AML-193 (cell line): Measurements from ENCODE around the gene XKR7.

Experiments used
- DNase-seq, 2 experiments: peaks; one replicate each; lab custom pipeline; 2025; lab: John Stamatoyannopoulos, UW

Gene XKR7

DNA sequence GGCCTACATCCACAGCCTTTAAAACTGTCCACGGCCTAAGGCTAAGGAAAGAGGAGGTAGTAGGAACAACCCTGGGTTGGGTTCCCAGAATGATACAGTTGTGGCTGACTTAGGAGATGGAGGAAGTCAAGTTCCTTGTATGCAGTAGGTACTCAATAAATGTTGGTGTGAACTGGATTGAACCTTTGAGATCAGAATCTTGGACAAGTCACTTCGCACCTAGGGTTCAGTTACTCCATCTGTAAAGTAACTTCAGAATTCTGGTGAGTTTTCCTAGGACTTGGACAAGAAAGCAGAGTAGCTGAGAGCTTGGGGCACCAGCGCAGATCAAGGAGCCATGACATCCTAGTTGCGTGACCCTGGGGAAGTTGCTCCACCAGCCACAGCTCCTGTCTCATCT lies 9.1 kb downstream of the XKR7 start:
- no peak for DNase-seq

DNA sequence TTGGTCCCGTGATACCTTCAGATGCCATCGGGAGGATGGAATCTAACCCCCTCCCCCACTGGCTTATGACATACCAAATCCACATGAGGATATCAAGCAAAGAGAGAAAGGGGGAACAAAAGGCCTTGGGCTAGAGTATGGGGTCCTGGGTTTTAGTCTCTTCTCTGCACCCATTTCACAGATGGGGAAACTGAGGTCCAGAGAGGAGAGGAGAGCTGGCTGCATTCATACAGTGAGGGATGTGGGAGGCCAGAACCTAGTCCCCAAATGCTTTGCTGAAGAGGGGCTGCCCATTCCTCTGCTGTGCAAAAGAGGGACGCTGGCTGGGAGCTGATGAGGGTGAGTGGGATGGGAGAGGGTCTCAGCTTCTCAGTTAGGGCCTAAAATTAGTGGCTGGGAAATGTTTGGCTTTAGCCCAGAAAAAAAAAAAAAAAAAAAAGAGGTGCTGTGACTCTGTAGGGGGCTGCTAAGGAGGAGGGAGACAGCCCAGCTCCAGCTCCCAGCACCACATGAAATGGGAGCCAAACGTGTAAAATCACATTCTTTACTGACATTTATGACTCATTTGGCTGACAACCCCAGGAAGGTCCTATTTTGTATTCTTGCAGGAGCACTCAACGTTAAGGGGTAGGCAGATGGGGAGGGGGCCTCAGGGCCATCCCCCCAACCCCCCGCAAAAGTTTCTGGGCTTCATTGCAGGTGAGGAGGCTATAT lies 11.9 kb downstream of the XKR7 start:
- DNase-seq = no peak

DNA sequence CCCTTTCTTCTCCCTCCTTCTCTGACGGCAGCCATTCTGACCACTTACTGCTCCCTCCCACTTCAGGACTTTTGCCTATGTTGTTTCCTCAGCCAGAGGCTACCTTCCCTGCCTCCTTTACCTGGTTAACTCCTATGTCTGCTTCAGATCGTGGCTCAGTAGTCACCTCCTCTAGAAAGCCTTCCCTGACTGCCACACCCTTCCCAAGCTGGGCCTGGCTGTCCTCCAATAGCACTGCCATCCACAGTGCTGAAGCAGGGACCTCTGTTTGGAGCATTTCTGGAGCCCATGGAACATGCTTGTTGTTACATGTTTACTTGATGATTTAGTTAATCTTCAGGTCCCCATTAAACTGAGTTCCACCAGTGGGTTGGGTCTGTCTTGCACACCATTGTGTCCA lies 13.8 kb downstream of the XKR7 start:
- no peak for DNase-seq

DNA sequence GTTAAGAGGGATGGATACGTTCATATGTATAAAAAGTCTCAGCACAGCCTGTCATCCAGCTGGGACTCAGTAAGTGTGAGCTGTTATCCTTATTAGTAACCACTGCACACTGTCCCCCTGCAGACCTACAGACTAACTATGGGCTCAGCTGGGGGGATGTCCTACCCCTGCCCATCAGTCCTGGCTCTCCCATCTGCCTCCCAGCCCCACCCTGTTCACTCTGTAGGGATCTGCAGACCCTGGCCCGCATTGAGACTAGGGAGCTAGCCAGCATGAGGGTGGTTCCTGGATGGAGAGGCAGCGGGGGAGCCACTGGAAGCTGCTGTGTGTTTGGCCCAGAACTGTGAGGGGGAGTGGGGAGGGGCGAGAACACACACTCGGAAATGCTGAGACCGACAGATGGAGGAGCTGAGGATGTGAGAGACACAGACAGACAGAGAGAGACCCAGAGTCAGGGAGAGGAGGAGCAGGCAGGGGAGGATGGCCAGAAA lies 17.1 kb downstream of the XKR7 start:
- no peak for DNase-seq

DNA sequence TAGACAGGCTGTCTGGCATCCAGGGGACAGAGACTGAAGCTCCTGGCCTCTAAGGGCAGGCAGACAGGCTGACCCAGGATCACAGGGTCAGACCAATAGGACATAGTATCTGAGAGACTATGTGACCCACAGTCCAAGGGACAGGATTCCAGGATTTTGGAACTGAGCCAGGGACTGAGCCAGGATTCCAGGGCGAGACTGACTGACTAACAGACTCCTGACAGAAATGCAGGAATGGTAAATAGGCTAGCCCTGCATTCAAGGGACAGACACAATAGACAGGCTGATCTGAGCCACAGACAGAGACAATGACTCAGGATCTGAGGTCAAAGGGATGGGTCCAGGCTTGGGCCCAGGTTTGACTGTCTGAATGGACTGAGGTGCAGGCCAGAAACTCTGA lies 19.8 kb downstream of the XKR7 start:
- no peak for DNase-seq

DNA sequence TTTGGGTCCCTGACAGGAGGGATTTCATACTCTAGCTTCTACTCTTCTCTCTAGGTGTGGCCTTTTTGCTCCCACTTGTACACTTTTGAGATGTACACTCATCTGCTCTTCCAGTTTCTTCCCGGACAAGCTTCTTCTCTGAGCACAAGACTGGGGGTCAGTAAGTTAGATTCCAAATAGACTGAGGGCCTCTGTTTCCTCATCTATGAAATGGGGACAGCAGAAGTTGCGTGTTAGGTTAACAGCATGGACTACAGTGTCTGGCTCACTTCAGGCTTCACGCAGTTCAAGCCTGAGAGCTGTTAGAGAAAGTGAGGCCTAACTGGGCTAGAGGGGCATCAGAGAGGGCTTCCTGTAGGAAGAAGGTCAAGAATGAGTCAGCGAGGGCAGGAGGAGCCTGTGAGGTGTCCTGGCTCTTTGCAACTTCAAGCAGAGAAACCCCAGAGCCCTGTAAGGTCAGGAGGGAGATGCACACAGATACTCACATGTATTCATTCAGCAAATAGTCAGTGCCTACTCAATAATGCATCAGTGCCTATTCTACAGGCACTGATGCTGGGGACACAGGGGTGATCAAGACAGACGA lies 20.6 kb downstream of the XKR7 start:
- DNase-seq = no peak

DNA sequence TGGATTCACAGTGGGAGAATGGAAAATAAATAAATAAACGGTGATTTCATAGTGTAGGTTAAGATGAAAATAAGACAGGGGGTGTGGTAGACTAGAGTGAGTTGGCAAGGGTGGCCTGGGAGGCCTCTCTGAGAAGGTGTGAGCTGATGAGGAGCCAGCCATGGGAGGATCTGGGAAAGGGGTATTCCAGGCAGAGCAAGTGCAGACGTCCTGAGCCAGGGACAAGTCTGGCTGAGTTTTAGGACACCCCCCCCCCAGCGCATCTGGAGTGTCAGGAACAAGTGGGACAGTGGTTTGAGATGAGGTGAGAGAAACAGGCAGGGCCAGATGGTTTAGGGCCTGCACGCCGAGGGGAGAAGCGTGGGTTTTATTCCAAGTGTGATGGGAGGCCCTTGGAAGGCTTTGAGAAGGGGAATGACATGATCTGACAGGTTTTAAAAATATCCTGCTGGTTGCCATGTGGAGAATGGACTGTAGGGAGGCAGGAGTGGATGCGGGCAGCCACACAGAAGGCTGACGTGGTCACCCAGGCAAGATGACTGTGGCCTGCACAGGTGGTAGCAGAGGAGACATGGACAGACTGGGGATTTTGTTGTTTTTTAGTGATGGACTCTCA lies 21.2 kb downstream of the XKR7 start:
- DNase-seq = no peak

DNA sequence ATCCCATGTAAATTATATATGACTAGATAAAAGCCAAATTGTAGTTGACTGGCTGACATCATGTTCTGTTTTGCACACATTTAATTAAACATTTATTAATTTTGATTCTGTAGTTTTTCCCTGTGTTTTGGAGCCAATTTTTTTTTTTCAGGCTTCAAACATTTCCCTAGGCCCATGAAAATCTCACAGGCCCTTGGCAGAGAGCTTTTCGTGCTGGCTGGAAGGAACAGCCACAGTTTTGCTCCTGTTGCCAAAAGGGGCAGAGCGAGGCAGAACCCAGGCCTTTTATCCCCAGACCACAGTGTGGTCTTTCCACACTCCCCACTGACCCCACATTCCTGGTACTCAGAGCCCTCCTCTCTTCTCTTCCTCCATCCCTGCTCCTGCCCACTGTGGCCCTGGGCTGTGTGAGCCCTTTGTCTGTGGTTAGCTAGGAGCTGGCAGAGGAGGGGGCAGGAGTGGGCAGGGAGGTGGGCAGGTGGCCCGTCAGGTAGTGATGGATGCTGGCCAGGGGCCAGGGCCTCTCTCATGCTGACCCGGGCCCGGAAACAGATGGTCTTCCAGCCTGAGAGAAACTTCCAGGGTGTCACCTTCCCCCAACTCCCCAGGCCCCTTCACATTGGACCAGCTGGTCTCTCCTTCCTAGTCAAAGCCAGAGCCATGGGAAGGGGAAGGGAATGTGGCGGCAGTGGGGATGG lies 22.8 kb downstream of the XKR7 start:
- DNase-seq = no peak

DNA sequence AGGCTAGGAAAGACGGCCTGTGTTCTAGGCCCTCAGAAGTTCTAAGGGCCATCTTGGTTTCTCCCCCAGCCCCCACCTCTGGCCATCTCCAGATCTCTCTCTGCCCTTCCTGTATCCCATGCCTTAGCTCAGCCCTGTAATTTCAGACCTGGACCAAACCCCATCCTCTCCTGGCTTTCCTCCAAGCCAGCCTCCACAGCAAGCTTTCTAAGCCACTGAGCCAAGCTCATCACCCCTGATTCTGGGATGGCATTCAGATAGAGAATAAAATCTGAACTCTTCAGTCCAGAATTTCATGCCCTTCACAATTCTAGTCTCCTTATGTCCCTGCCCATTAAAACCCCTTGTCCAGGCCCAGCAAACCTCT lies 23.4 kb downstream of the XKR7 start:
- DNase-seq = no peak

DNA sequence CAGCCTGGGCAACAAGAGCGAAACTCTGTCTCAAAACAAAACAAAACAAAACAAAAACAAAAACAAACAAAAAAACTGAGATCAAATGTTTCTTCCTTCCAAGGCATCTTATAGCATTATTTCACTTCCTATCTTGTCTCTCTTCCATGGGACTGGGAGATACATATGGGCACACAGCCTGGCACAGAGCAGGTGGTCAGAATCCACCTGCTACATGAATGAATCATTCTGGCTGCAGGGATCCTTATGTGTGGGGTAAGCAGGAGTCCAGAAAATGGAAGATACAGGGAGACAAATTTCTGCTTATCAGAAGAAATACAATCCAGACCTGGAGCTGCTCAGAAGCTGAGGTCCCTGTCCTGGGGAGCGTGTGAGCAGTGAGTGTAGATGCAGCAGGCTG lies 24.1 kb downstream of the XKR7 start:
- no peak for DNase-seq

DNA sequence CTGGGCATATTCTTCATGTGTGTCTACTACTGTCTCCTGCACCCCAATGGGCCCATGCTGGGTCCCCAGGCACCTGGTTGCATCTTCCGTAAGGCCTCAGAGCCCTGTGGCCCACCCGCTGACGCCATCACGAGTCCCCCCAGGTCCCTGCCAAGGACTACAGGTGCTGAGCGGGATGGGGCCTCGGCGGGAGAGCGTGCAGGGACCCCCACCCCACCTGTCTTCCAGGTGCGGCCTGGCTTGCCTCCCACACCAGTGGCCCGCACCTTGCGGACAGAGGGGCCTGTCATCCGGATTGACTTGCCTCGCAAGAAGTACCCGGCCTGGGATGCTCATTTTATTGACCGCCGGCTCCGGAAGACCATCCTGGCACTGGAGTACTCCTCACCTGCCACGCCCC lies 29.0 kb downstream of the XKR7 start:
- no peak for DNase-seq

DNA sequence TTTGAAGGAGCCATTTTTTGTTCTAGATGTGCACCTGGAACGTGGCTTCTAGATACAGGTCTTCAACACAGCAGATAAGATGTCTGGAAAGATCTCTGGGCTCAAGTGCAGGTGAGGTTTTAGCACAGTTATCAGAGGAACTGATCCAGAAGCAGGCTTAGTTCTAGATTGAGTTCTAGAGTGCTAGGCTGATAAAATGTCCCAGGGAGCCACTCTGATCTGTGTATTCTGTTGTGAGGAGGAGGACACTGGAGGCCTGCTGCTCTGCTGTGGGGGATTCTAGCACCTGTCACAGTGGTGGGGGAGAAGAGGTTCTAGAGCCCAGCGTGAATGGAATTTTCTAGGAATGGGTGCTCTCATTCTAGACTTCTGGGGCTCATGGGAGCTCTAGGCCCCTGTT lies 30.3 kb downstream of the XKR7 start:
- DNase-seq = no peak

DNA sequence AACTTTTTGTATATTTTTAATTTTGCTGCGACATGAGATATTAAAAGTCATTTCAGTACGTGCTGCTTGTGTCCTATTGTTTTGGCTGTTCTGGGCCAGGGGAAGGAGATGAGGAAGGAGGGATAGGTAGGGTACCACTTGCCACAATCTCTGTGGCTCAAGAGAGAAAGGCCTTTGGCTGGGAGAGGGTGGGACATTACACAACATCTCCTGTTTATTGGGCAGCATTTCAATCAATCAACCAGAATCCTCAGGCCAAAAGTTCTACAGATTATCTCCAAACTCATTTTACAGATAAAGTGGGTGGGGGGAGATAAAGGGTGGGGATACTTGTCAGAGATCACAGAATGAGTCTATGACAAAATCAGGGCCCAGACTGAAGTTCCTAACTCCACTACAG lies 35.4 kb downstream of the XKR7 start:
- no peak for DNase-seq

DNA sequence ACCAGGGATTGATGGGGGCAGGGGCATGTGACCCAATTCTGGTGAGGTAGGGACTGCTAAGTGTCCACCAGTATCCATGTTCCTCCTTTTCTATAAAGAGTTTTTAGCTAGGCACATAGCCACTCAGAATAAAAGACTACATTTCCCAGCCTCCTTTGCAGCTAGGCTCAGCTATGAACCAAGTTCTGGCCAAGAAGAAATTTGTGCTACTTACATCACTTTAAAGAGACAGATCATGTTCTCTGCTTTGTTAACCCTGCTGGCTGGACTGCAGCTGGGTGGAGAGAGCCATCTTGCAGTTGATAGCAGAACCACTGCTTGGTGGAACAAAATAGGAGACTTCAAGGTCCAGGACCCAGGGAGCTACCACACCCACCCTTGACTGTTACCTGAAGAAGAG lies 37.0 kb downstream of the XKR7 start:
- peak; percentile 4 to 30 for DNase-seq

DNA sequence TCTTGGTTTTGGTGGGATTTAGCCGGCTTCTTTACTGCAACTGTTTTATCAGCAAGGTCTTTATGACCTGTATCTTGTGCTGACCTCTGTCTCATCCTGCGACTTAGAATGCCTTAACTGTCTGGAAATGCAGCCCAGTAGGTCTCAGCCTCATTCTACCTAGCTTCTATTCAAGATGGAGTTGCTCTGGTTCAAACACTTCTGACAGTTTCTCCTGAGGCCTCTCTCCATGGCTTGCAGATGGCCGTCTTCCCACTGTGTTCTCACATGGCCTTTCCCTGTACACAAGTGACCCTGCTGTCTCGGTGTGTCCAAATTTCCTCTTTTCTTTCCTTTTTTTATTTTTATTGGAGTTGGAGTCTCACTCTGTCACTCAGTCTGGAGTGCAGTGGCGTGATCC lies 38.1 kb downstream of the XKR7 start:
- no peak for DNase-seq

DNA sequence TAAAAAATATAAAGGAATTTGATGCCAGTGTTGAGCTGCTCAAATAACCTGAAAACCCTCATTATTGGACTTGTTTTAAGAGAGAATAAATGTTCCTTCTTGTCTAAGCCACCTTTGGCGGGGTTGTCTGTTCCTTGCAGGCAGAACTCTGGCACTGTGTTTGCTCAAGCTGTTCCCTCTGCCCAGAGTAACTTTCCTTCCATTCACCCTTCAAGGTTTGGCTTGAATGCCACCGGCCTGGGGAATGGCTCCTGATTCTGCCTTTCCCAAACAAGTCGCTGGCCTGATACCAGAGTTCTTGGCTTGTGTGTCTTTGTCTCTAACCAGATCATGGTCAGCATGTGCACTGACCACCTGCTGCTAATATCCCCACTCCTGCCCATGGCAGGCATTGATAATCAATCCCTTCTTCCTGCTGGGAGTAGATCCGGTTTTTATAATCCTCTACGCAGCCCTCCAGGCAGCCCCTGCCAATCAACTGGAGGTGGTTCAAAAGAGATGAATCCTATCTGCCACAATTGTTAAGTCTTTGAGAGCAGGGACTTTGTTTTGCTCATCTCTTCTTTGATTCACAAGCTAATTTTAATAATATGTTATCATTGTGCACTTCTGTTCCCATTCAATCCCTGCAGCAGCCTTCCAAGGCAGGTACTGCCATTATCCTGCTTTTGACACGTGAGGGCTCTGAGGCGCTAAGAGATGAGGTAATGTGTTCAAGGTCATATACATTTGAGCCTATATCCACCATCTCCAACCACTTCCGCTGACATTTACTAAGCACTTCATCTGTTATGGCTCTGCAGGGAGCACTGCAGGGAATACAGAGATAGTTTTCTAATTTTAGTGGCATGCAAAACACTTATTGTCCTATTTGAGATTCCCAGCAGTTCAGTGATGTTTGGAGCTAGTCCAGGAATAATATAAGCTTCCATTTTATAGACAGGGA lies 39.2 kb downstream of the XKR7 start:
- no peak for DNase-seq

DNA sequence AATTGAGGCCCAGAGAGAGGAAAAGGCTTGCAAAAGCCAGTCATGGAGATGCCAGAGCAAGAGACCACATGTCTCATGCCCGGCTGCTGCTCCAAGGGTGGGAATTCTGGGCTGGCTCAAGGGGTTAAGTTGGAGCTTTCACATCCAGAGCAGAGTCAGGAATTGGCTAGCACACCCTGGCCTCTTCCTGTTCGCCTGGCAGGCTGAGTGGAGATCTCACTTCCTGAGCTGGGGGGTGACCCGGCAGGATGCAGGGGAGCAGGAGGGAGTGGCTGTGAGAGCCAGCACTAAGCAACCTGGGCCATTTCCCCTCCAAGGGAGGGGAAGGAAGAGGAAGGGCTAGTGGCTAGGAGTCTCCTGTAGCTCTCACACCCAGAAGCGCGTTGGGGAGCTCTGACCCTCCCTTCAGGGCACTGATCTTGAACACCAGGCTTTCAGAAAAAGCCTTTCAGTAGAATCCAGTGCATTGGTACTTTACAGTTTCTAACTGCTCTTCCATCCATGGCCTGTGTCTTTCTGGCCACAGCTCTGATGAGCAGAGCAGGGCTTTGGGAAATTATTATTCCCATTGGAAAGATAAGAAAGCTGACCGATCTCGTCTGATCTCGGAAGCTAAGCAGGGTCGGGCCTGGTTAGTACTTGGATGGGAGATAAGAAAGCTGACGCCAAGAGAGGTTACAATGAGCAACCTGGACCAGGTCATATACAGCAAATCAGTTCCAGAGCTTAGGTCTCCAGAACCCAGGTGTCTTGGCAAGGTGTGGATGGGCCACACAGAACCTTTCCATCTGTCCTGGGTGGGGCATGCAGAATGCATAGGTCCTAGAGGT lies 40.1 kb downstream of the XKR7 start:
- no peak for DNase-seq

DNA sequence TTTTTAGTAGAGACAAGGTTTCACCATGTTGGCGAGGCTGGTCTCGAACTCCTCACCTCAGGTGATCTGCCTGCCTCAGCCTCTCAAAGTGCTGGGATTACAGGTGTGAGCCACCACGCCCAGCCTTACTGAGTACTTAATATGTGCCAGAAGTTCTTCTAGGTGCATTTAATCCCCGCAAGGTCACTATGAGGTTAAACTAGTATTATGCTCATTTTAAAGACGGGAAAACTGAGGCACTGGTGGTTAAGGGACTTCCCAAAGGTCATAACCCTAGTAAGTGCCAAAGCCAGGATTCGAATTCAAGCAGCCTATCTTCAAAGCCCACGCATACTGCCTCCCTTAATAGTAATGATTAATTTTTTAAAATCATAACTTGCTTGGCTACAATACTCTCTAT lies 41.6 kb downstream of the XKR7 start:
- DNase-seq = no peak

DNA sequence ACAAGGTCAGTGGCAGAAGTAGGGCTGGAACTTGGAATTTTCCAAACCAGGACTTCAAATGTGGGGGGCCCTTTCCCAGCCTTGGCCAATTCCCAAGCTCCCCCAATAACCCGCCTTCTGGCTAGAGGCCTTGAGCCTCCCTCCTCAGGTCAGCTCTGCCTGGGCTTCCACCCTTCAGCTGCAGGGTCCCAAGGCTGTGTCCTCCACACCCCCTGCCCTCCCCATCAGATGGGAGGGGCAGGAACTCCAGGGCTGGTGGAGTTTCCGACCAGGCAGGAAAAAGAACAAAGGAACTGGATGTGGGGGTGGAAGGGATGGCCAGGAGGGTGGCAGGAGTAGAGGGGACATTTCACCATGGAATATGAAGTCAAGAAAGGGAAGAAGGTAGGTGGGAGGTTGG lies 42.1 kb downstream of the XKR7 start, which contains the start of gene CCM2L:
TSS of gene CCM2L (plus strand) at position 338 of the 400 bp plus-strand sequence. CDS start at position 355, 17 bp downstream.
- no peak for DNase-seq

DNA sequence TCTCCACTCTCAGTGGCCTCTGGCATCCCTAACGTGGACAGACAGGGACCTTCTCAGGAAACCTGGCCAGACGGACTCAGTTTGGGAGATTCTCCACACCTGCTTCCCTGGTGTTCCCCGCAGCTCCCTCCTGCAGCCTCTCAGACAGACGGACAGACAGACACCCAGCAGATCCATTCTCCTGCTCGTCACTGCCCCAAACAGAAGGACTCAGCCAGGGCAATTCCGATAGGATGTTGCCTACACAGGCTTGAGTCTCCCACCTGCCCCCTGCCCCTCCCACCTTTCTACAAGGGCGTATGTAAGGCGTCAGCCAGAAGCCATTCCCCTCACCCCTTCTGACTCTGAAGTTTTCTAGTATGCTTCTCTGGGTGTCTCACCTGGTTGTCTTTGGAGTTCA lies 42.7 kb downstream of the XKR7 start:
- DNase-seq = no peak

DNA sequence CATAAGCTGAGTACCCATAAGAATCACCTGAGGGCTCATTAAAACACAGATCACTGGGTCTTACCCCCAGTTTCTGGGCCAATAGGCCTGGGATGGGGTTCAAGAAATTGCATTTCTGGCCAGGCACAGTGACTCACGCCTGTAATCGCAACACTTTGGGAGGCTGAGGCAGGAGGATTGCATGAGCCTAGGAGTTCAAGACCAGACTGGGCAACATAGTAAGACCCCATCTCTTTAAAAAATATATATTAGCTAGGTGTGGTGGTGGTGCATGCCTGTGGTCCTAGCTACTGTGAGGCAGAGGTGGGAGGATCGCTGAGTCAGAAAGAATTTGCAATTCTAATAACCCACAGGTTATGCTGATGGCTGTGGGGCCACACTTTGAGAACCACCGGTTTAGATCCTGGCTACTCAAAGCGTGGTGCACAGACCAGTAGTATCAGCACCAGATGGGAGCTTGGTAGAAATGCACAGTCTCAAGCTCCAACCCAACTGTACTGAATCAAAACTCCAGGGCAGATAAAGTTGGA lies 44.3 kb downstream of the XKR7 start:
- DNase-seq = no peak
